ENCODE results near the gene TNRC18.
"Not testable (repeated sequence)": the region's sequence is repeated elsewhere in the genome, so short reads cannot be mapped to it uniquely, and the experiment has no call there.

TNRC18 gene

DNA sequence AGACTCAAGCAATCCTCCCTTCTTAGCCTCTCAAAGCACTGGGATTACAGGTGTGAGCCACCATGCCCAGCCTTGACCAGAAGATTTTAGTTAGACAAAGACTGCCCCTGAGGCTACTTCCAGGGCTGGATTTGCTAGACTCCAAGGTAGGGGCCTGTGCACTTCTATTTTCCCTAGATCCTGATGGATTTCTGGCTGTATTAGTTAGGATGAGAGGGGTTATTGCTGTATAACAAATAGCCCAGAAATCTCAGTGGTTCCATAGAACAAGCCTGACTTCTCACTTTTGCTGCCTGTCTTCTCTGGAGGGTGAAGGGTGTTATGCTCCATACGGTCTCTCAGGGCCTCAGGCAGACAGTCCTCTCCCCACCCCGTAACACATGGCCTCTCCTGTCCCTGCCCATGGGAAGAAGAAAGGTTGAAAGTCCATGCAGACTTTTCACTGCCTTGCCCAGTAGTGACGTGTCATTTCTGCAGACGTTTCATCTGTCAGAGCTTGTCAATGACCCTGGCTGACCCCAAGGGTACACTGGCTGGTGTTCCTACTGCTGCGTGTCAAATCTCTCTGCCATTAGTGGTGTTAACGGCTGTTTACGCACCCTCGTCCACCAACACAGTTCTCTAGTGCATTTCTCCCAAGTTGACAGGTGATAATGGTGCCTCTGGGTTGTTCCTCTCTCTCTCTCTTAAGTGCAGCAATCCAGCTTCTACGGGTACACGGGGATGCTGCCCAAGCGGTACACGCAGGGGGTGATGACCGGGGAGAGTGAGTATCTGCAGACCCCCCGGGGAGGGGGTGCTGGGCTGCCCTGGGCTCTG lies 129.3 kb downstream of the TNRC18 start:
- DNase-seq (ENCODE audit: low read depth in 2 of 2), result no peak

GRCh38 chr7:5291711-5292335 lies 131.8 kb downstream of the TNRC18 start:
- DNase-seq (ENCODE audit: low read depth in 2 of 2), result not testable (repeated sequence)

- no peak for DNase-seq (ENCODE audit: low read depth in 2 of 2)
These were observed 132.3 kb downstream of the TNRC18 start for GRCh38 chr7:5291301-5291700.

DNA sequence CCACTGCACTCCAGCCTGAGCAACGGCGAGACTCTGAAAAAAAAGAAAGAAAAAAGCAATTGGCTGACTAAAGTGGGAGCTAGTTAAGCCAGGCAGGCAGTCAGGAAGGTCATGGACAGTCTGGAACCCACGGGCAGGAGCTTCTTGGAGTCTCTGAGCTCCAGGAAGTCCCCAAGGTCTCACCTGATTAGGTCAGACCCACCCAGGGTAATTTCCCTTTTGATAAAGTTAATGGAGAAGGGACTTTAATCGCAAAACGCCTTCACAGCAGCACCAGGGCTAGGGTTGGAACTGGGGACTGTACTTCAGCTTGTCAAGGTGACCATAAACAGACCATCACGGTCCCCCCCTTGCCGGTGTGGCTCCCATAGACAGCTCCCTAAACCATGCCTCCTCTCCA lies 134.3 kb downstream of the TNRC18 start:
- DNase-seq (ENCODE audit: low read depth in 2 of 2), result no peak

GRCh38 chr7:5288560-5288959 lies 135.1 kb downstream of the TNRC18 start:
- DNase-seq (ENCODE audit: low read depth in 2 of 2), result not testable (repeated sequence)

- no peak for DNase-seq (ENCODE audit: low read depth in 2 of 2)
These were observed 135.8 kb downstream of the TNRC18 start for GRCh38 chr7:5287802-5288201.

- DNase-seq (ENCODE audit: low read depth in 2 of 2), result not testable (repeated sequence)
These were observed 136.3 kb downstream of the TNRC18 start for GRCh38 chr7:5287373-5287772.

DNA sequence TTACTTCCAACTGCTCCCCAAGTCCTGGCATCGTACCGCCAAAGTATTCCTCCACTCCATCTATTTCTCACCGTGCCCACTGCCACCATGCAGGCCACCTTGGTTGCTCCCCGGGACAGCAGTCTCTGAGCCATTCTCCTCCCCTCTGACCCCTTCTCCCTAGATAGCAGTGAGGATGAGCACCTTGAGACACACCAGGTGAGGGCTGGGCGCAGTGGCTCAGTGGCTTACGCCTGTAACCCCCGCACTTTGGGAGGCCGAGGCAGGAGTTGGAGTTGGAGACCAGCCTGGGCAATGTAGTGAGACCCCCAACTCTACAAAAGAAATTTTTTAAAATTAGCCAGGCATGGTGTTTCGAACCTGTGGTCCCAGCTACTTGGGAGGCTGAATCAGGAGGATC lies 136.7 kb downstream of the TNRC18 start:
- DNase-seq (ENCODE audit: low read depth in 2 of 2), result no peak

DNA sequence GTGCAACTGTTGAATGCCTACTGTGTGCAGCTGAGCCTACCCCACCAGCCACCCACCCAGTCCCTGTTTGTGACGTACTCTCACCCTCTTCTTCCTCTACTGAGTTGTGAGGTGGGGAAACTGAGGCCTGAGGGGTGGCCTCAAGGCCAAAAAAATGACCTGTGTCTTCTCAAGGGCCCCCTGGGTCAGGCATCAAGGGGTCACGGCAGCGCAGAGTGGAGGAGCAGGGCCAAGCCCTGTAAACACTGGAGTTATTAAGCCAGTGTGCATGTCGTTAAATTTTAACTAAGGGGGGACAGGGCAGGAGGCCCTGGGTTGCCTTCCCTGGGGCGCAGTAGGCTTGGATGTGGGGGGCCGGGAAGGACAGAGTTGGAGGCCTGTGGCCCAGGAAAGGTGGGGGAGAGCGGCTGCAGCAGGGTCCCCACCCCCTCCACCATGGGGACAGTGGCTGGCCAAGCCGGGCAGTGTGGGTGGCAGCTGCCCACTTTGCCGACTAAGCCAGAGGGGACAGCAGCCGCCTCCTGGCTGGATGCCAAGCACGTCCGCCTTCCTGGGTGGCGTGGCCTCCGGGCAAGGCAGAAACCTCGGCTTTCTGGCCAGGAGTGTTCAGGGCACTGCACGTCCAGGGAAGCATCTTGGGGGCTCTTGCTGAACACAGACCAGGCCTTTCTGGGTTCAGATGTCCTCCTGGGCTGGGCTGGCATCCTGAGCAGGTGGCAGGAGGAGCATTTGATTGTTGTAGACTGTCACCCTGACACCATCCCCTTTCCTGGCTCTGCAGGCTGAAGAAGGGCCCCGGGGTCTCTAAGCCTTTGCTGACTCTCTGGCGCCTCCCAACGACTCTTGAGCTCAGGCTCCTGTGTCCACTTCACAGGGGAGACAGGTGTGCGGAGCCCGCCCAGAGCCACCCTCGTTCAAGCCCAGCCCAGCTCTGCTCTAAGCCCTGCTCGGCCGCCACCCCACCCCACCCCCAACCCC lies 139.0 kb downstream of the TNRC18 start:
- DNase-seq (ENCODE audit: low read depth in 2 of 2), result no peak

DNA sequence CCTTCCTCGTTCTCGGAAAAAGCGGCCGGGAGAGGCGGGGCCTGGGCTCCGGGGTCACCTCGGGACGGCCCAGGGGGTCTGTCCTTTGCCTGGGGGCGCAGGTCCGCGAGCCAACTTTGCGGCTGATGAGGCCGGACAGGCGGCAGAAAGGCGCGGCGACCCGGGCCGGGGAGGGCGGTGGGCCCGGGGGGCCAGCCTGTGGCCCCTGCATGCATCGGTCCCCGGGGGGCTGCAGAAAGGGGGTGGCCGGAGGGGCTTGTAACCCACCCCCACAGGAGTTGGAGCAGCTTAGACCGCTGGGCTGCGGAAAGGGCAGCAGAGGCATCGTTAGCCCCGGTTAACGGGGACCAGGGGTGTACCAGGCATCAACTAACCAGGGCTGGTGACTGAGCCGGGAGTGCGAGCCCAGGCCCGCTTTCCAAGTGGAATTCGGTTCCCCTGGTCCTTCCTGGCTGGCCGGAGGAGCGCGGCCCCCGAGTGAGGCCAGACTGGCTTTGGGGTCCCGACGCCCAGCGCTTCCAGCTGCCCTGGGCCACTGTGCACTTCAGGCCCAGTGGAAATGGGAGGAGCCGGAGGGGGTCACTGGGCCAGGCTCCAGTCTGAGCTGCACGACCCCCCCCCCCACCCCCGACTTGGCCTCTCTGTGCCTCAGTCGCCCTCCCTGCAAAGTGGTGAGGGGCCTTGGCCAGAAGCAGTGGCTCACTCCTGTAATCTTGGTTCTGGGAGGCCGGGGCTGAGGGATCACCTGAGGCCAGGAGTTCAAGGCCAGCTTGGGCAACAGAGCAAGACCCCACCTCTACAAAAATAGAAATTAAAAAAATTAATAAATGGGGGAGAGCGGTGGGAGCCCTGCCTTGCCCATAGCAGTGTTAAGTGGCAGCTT lies 140.0 kb downstream of the TNRC18 start:
- no peak for DNase-seq (ENCODE audit: low read depth in 2 of 2)

- no peak for DNase-seq (ENCODE audit: low read depth in 2 of 2)
These were observed 140.9 kb downstream of the TNRC18 start, which contains the start of gene SLC29A4 for GRCh38 chr7:5282543-5283316. TSS of gene SLC29A4 (plus strand) at chr7:5282943. CDS start at chr7:5287817, 4,874 bp downstream.

- DNase-seq (ENCODE audit: low read depth in 2 of 2), result not testable (repeated sequence)
These were observed 141.8 kb downstream of the TNRC18 start for GRCh38 chr7:5281598-5282500.

DNA sequence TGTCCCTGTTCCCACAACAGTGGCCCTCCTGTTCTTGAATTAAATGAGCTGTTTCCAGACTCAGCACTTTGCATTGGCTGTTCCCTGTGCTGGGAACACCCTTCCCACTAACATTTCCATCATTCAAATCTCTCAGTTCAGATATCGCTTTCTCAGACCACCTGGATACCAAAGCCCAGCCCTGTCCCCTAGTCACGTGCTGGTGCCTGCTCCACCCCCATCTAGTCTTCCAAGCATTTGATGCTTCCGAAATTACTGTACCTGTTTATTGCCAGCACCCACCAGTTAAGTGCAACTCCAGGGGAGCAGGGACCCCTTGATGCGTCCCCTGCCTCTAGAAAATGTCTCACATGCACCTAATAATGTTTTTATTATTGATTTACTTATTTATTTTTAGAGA lies 143.9 kb downstream of the TNRC18 start:
- DNase-seq (ENCODE audit: low read depth in 2 of 2), result no peak

- DNase-seq (ENCODE audit: low read depth in 2 of 2), result no peak
These were observed 144.9 kb downstream of the TNRC18 start for GRCh38 chr7:5278766-5279165.

DNA sequence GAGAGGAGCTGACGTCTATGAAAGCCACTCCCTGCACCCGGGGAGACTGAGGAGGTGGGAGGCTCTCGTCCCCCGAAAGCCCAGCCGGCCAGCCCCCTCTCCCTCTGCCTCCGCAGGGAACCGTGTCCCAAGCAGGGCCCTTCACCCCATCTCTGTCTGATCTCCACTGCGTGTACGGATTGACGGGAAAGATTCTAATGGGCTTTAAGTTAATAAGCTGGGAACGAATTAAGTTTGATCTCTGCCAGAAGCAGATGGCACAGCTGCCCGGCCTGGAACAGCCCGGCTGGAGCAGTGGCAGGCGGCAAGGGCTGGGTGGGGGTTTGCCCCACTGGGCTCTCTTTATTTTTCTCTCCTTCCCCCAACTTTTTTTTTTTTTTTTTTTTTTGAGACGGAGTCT lies 147.0 kb downstream of the TNRC18 start:
- no peak for DNase-seq (ENCODE audit: low read depth in 2 of 2)

- not testable (repeated sequence) for DNase-seq (ENCODE audit: low read depth in 2 of 2)
These were observed 147.5 kb downstream of the TNRC18 start for GRCh38 chr7:5276123-5276522.

GRCh38 chr7:5275510-5275909 lies 148.1 kb downstream of the TNRC18 start:
- DNase-seq (ENCODE audit: low read depth in 2 of 2), result not testable (repeated sequence)

DNA sequence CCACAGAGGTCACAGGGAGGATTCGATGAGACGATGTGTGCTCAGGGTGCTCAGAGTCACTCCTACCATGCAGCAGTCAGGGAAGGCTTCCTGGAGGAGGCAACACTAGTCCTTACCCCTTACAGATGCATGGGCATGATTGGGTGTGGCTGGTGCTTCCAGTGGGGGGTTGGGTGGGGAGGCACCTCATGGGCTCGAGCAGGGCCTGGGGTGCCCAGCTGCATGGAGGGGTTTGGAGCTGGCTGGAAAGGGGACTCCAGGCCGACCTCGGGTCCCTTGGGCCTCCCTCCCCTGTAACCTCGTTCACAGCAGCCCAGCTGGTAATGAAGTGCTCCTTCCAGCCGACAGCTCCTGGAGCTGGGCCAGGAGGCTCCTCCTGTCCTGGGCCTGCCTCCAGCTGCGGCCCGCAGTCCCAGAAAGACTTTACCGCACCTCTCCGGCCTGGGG lies 148.6 kb downstream of the TNRC18 start:
- not testable (repeated sequence) for DNase-seq (ENCODE audit: low read depth in 2 of 2)

DNA sequence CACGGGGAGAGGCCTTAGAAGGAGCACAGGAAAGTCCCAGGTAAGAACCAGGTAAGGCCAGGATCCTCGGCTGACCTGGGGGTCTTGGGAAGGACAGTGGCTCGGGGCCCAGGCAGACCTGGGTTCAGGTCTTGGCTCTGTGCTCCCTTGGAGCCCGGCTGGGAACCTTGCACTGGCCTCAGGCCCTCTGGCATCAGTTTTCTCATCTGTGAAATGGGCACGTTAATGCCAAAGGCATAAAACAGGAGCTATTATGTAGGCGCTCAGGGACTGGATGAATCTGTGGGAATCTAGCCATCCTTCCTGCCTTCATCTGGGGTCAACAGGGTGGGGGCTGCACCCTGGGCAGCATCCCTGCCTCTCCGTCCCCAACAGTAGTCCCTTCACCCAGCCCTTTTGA lies 149.2 kb downstream of the TNRC18 start:
- DNase-seq (ENCODE audit: low read depth in 2 of 2), result no peak

Measured in stimulated activated CD4-positive, alpha-beta T cell treated with anti-CD3 and anti-CD28 coated beads, Interleukin-15, amount 100 ng/mL, for 48 hours (primary cell).